Karpas-422 (cell line): ENCODE data around the gene PTGER4. TPM values are rescaled to one million over a fixed set of nuclear protein-coding genes. Genes with fewer than 3 reads are reported as not detected.
"Not testable (repeated sequence)": the region's sequence is repeated elsewhere in the genome, so short reads cannot be mapped to it uniquely, and the experiment has no call there.

Experiments
- DNase-seq: peaks from one replicate; pipeline ENCODE4 v3.0.0-alpha.2; 2015
- H2AFZ ChIP-seq: fragments of 200-600 bp; sonication (generic); 2 replicates; pipeline ENCODE4 v1.6.1; 2014; ENCODE audit warnings: antibody characterized with exemption, low read length, mixed read lengths
- H3K27ac ChIP-seq: fragments of 200-600 bp; sonication (generic); 2 replicates; pipeline ENCODE4 v1.5.1; 2014; ENCODE audit warnings: mild to moderate bottlenecking, low read length, moderate library complexity
- H3K27me3 ChIP-seq: fragments of 200-600 bp; sonication (generic); 2 replicates; pipeline ENCODE4 v1.6.1; 2014; ENCODE audit warnings: low read length, mixed read lengths
- H3K36me3 ChIP-seq: fragments of 200-600 bp; sonication (generic); 2 replicates; pipeline ENCODE4 v1.6.1; 2014; ENCODE audit warnings: low read length, mixed read lengths; ENCODE audit not compliant: insufficient read depth
- H3K4me1 ChIP-seq: fragments of 200-600 bp; sonication (generic); 2 replicates; pipeline ENCODE4 v1.6.1; 2014; ENCODE audit warnings: mild to moderate bottlenecking, low read length, mixed read lengths
- H3K4me2 ChIP-seq: fragments of 200-600 bp; sonication (generic); 2 replicates; pipeline ENCODE4 v1.6.1; 2014; ENCODE audit warnings: low read length, low read depth, mild to moderate bottlenecking; ENCODE audit not compliant: poor library complexity, severe bottlenecking
- H3K4me3 ChIP-seq: fragments of 200-600 bp; sonication (generic); 2 replicates; pipeline ENCODE4 v1.5.1; 2014; ENCODE audit warnings: mild to moderate bottlenecking, antibody characterized with exemption, low read length, mixed read lengths
- H3K79me2 ChIP-seq: fragments of 200-600 bp; sonication (generic); 2 replicates; pipeline ENCODE4 v1.6.1; 2014; ENCODE audit warnings: mild to moderate bottlenecking, low read length, mixed read lengths
- H3K9ac ChIP-seq: fragments of 200-600 bp; sonication (generic); 2 replicates; pipeline ENCODE4 v1.6.0; 2014; ENCODE audit warnings: low read length
- H3K9me2 ChIP-seq: fragments of 200-600 bp; sonication (generic), shearing (Covaris generic); replicated peaks from 2 replicates; pipeline ENCODE4 v1.6.0; 2014; ENCODE audit warnings: mild to moderate bottlenecking, low read length, moderate library complexity; ENCODE audit not compliant: insufficient read depth
- H3K9me3 ChIP-seq: fragments of 300-700, 200-600 bp; sonication (generic); 2 replicates; pipeline ENCODE4 v1.6.1; 2014; ENCODE audit warnings: low read length, mixed read lengths
- H4K20me1 ChIP-seq: fragments of 200-600 bp; sonication (generic); 2 replicates; pipeline ENCODE4 v1.6.1; 2014; ENCODE audit warnings: mild to moderate bottlenecking, antibody characterized with exemption, low read length, low read depth; ENCODE audit not compliant: insufficient read depth
- total RNA-seq: library from RNA; depleted of rRNA; stranded (reverse); fragments of >200 nt; shearing (Covaris generic); gene quantifications from 2 replicates; pipeline ENCODE4 v1.2.3, GENCODE V29; 2014; ENCODE audit warnings: low replicate concordance; rRNA removed

PTGER4 gene
- total RNA-seq = not detected in 2 replicates

GRCh38 chr5:40679913-40680681 is at the start of gene PTGER4:
Gene PTGER4 (plus strand): TSS chr5:40679915. CDS start chr5:40680994, 1,079 bp downstream.
- Histone ChIP-seq H3K27me3 (peaks cover 3% of the 10 kb centered on the region; the same call in 1 of the 2 replicates), H3K79me2 (no peaks in the 10 kb centered on the region), H3K9me3 (no peaks in the 10 kb centered on the region), H3K36me3 (no peaks in the 10 kb centered on the region), H3K9me2 (no peaks in the 10 kb centered on the region), H4K20me1 (no peaks in the 10 kb centered on the region; the same call in 1 of the 2 replicates), H3K27ac (no peak within 1 kb of the TSS), H3K9ac (peak within 1 kb of the TSS; percentile 70), H3K4me2 (peak within 1 kb of the TSS; percentile 77), H2AFZ (peak within 1 kb of the TSS; percentile 89; the same call in 1 of the 2 replicates), H3K4me3 (peak within 1 kb of the TSS; percentile 65), H3K4me1 (peaks cover 29% of the 10 kb centered on the region)
- DNase-seq = no peak

- Histone ChIP-seq H2AFZ (no peak overlapping the region), H3K27ac (no peak overlapping the region)
- DNase-seq = no peak
Measured at GRCh38 chr5:40630126-40630525, 49.6 kb upstream of the PTGER4 start.

GRCh38 chr5:40631236-40631635 is 48.5 kb upstream of the PTGER4 start:
- no peak overlapping the region for H3K4me2 ChIP-seq
- DNase-seq = no peak
- H4K20me1 ChIP-seq = no peaks in the 10 kb centered on the region
- no peaks in the 10 kb centered on the region for H3K4me1 ChIP-seq
- no peaks in the 10 kb centered on the region for H3K36me3 ChIP-seq
- H3K27me3 ChIP-seq = no peaks in the 10 kb centered on the region
- no peak overlapping the region for H3K27ac ChIP-seq
- no peak overlapping the region for H2AFZ ChIP-seq
- no peaks in the 10 kb centered on the region for H3K9me3 ChIP-seq
- H3K9me2 ChIP-seq = no peaks in the 10 kb centered on the region
- no peak overlapping the region for H3K9ac ChIP-seq
- no peak overlapping the region for H3K4me3 ChIP-seq
- no peaks in the 10 kb centered on the region for H3K79me2 ChIP-seq

More at GRCh38 chr5:40630126-40630525, 49.6 kb upstream of the PTGER4 start:
- Histone ChIP-seq H3K79me2 (no peaks in the 10 kb centered on the region), H4K20me1 (no peaks in the 10 kb centered on the region), H3K9me3 (no peaks in the 10 kb centered on the region), H3K4me2 (no peak overlapping the region), H3K36me3 (no peaks in the 10 kb centered on the region), H3K9me2 (no peaks in the 10 kb centered on the region), H3K9ac (no peak overlapping the region), H3K4me1 (no peaks in the 10 kb centered on the region), H3K4me3 (no peak overlapping the region), H3K27me3 (no peaks in the 10 kb centered on the region)

- no peaks in the 10 kb centered on the region for H3K9me3 ChIP-seq
- no peak overlapping the region for H3K4me2 ChIP-seq
- H3K36me3 ChIP-seq = no peaks in the 10 kb centered on the region
- H3K4me3 ChIP-seq = no peak overlapping the region
- H3K4me1 ChIP-seq = no peaks in the 10 kb centered on the region
- no peak for DNase-seq
- no peak overlapping the region for H2AFZ ChIP-seq
- no peaks in the 10 kb centered on the region for H4K20me1 ChIP-seq
- H3K9me2 ChIP-seq = no peaks in the 10 kb centered on the region
- H3K27ac ChIP-seq = no peak overlapping the region
- H3K27me3 ChIP-seq = no peaks in the 10 kb centered on the region
- H3K79me2 ChIP-seq = no peaks in the 10 kb centered on the region
- no peak overlapping the region for H3K9ac ChIP-seq
Measured at GRCh38 chr5:40634154-40634553, 45.6 kb upstream of the PTGER4 start.

GRCh38 chr5:40634593-40634992 is 45.1 kb upstream of the PTGER4 start:
- Histone ChIP-seq H4K20me1 (no peaks in the 10 kb centered on the region), H3K4me2 (no peak overlapping the region), H3K9me2 (no peaks in the 10 kb centered on the region), H3K9me3 (no peaks in the 10 kb centered on the region), H3K4me1 (no peaks in the 10 kb centered on the region), H3K9ac (no peak overlapping the region), H2AFZ (no peak overlapping the region), H3K27me3 (no peaks in the 10 kb centered on the region), H3K36me3 (no peaks in the 10 kb centered on the region), H3K79me2 (no peaks in the 10 kb centered on the region), H3K4me3 (no peak overlapping the region), H3K27ac (no peak overlapping the region)
- DNase-seq = no peak

GRCh38 chr5:40639531-40639930 is 40.2 kb upstream of the PTGER4 start:
- H3K4me1 ChIP-seq, H3K27ac ChIP-seq, H3K4me2 ChIP-seq, H4K20me1 ChIP-seq, H3K4me3 ChIP-seq, H3K9me3 ChIP-seq, DNase-seq, H2AFZ ChIP-seq, H3K36me3 ChIP-seq, H3K79me2 ChIP-seq, H3K9me2 ChIP-seq, H3K9ac ChIP-seq, H3K27me3 ChIP-seq: not testable (repeated sequence)

- H2AFZ ChIP-seq = no peak overlapping the region
- no peak overlapping the region for H3K4me2 ChIP-seq
- no peaks in the 10 kb centered on the region for H3K27me3 ChIP-seq
- no peaks in the 10 kb centered on the region for H4K20me1 ChIP-seq
- H3K4me3 ChIP-seq = no peak overlapping the region
- H3K27ac ChIP-seq = no peak overlapping the region
- H3K9ac ChIP-seq = no peak overlapping the region
- H3K9me2 ChIP-seq = no peaks in the 10 kb centered on the region
- DNase-seq = no peak
- no peaks in the 10 kb centered on the region for H3K9me3 ChIP-seq
- H3K4me1 ChIP-seq = no peaks in the 10 kb centered on the region
- no peaks in the 10 kb centered on the region for H3K36me3 ChIP-seq
- no peaks in the 10 kb centered on the region for H3K79me2 ChIP-seq
Measured at GRCh38 chr5:40646266-40646665, 33.4 kb upstream of the PTGER4 start.

- no peaks in the 10 kb centered on the region for H3K79me2 ChIP-seq
- no peaks in the 10 kb centered on the region for H3K4me1 ChIP-seq
- H3K36me3 ChIP-seq = no peaks in the 10 kb centered on the region
- no peak overlapping the region for H2AFZ ChIP-seq
- no peak overlapping the region for H3K4me2 ChIP-seq
- no peaks in the 10 kb centered on the region for H4K20me1 ChIP-seq
- H3K9me3 ChIP-seq = no peaks in the 10 kb centered on the region
- H3K9me2 ChIP-seq = no peaks in the 10 kb centered on the region
- H3K27me3 ChIP-seq = no peaks in the 10 kb centered on the region
- H3K9ac ChIP-seq = no peak overlapping the region
- no peak overlapping the region for H3K4me3 ChIP-seq
- no peak for DNase-seq
- no peak overlapping the region for H3K27ac ChIP-seq
Measured at GRCh38 chr5:40648150-40648549, 31.6 kb upstream of the PTGER4 start.
